OCI-LY1 (cell line): ENCODE data around the gene SMIM24.

Experiments
- H2AFZ ChIP-seq: fragments of 200-600 bp; sonication (generic), shearing (Covaris generic); 2 replicates; pipeline ENCODE4 v1.6.0; 2014; ENCODE audit warnings: antibody characterized with exemption, mild to moderate bottlenecking, low read length
- H3F3A ChIP-seq: fragments of 200-600 bp; sonication (generic), shearing (Covaris generic); 2 replicates; pipeline ENCODE4 v1.6.0; 2014; ENCODE audit warnings: mild to moderate bottlenecking, antibody characterized with exemption, low read length, moderate library complexity; ENCODE audit not compliant: insufficient read depth
- H3K27ac ChIP-seq: fragments of 200-600 bp; sonication (generic); 2 replicates; pipeline ENCODE4 v1.5.1; 2014; ENCODE audit warnings: low read length, mixed run types, mild to moderate bottlenecking, low read depth; ENCODE audit not compliant: poor library complexity, severe bottlenecking
- H3K27me3 ChIP-seq: fragments of 200-600 bp; sonication (generic); 2 replicates; pipeline ENCODE4 v1.6.0; 2014; ENCODE audit warnings: antibody characterized with exemption, mild to moderate bottlenecking, low read length, moderate library complexity; ENCODE audit not compliant: insufficient read depth
- H3K36me3 ChIP-seq: fragments of 200-600 bp; sonication (generic); 2 replicates; pipeline ENCODE4 v1.6.1; 2014; ENCODE audit warnings: mild to moderate bottlenecking, antibody characterized with exemption, low read length, moderate library complexity, mixed read lengths; ENCODE audit not compliant: insufficient read depth
- H3K4me1 ChIP-seq: fragments of 200-600 bp; sonication (generic); 2 replicates; pipeline ENCODE4 v1.5.1; 2014; ENCODE audit warnings: mild to moderate bottlenecking, low read length, moderate library complexity; ENCODE audit not compliant: insufficient read depth, severe bottlenecking
- H3K4me2 ChIP-seq: fragments of 200-600 bp; sonication (generic), shearing (Covaris generic); 2 replicates; pipeline ENCODE4 v1.6.1; 2014; ENCODE audit warnings: low read length
- H3K4me3 ChIP-seq: fragments of 200-600 bp; sonication (generic); 2 replicates; pipeline ENCODE4 v1.5.1; 2014; ENCODE audit warnings: low read length, low read depth, mild to moderate bottlenecking, mixed read lengths; ENCODE audit not compliant: poor library complexity, severe bottlenecking
- H3K79me2 ChIP-seq: fragments of 200-600 bp; shearing (Covaris generic); 2 replicates; pipeline ENCODE4 v1.6.1; 2016; ENCODE audit warnings: mixed run types, low read length, mixed read lengths; ENCODE audit not compliant: insufficient read depth
- H3K9ac ChIP-seq: fragments of 200-600 bp; sonication (generic), shearing (Covaris generic); 2 replicates; pipeline ENCODE4 v1.6.1; 2014; ENCODE audit warnings: mild to moderate bottlenecking, low read length, mixed read lengths
- H3K9me2 ChIP-seq: fragments of 200-600 bp; sonication (generic), shearing (Covaris generic); 2 replicates; pipeline ENCODE4 v1.6.1; 2014; ENCODE audit warnings: low read depth, mild to moderate bottlenecking, low read length, mixed read lengths
- H3K9me3 ChIP-seq: fragments of 200-600 bp; shearing (Covaris generic); 2 replicates; pipeline ENCODE4 v1.6.1; 2014; ENCODE audit warnings: low read length, mixed read lengths
- H4K20me1 ChIP-seq: fragments of 200-600 bp; sonication (generic), shearing (Covaris generic); 2 replicates; pipeline ENCODE4 v1.6.0; 2016; ENCODE audit warnings: mild to moderate bottlenecking, low read length; ENCODE audit not compliant: insufficient read depth
- EZH2 ChIP-seq: fragments of 200-600 bp; sonication (generic), shearing (Covaris generic); IDR thresholded peaks from 2 replicates; pipeline ENCODE4 v1.8.0; 2017; ENCODE audit warnings: borderline replicate concordance, mixed run types, mild to moderate bottlenecking, antibody characterized with exemption, low read length, moderate library complexity, mixed read lengths
- TF ChIP-seq, protein P1 (sequence below): fragments of 200-600 bp; sonication (generic), shearing (Covaris generic); IDR thresholded peaks from 2 replicates; pipeline ENCODE4 v1.5.1; 2017; ENCODE audit warnings: mild to moderate bottlenecking, antibody characterized with exemption, low read length, moderate library complexity, mixed read lengths

Gene SMIM24

DNA sequence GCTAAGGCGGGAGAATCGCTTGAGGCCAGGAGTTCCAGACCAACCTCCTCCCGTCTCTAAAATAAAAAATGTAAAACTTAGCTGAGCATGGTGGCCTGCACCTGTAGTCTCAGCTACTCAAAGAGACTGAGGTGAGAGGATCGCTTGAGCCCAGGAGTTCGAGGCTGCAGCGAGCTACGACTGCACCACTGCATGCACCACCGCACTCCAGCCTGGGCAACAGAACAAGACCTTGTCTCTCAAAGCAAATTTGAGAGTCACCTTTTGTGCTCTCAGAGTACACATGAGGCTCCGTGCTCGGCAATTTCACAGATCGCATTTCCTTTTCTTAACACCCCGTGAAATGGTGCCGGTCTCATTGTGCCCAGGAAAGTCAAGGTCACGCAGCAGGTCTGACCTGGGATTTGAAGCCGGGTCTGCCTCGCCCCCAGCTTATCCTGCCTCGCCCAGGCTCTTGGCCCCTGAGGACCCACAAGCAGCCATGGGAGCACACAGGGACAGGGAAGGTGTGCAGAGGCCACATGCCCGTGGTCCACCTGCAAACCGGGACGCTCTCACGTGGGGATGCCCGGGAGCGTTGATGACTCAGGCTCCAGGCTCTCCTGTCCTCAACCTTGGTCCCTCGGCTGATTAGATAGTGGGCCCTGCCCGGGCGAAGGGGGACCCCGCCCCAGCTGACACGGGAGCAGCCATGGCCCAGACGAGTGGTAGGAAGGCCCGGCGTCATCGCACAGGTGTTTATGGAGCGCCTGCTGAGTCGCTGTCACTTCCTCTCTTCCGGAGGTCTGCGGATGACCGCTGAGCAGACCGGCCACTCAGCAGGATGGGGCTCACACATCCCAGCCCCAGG is 1.1 kb upstream of the SMIM24 start:
- H3K4me1 ChIP-seq: peaks cover 28% of the 10 kb centered on the region
- H3K27ac ChIP-seq: peak overlapping the region; percentile 85
- H4K20me1 ChIP-seq: no peaks in the 10 kb centered on the region
- peak overlapping the region; percentile 40 for H3K9ac ChIP-seq
- H3K27me3 ChIP-seq: no peaks in the 10 kb centered on the region
- H3K4me3 ChIP-seq: peak overlapping the region; percentile 6
- no peaks in the 10 kb centered on the region for H3K36me3 ChIP-seq
- H3K9me3 ChIP-seq: no peaks in the 10 kb centered on the region
- TF ChIP-seq, protein P1, sequence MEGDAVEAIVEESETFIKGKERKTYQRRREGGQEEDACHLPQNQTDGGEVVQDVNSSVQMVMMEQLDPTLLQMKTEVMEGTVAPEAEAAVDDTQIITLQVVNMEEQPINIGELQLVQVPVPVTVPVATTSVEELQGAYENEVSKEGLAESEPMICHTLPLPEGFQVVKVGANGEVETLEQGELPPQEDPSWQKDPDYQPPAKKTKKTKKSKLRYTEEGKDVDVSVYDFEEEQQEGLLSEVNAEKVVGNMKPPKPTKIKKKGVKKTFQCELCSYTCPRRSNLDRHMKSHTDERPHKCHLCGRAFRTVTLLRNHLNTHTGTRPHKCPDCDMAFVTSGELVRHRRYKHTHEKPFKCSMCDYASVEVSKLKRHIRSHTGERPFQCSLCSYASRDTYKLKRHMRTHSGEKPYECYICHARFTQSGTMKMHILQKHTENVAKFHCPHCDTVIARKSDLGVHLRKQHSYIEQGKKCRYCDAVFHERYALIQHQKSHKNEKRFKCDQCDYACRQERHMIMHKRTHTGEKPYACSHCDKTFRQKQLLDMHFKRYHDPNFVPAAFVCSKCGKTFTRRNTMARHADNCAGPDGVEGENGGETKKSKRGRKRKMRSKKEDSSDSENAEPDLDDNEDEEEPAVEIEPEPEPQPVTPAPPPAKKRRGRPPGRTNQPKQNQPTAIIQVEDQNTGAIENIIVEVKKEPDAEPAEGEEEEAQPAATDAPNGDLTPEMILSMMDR: no peak
- TF ChIP-seq EZH2: no peak
- no peak overlapping the region for H2AFZ ChIP-seq
- no peaks in the 10 kb centered on the region for H3K79me2 ChIP-seq
- H3K9me2 ChIP-seq: no peaks in the 10 kb centered on the region
- H3K4me2 ChIP-seq: peak overlapping the region; percentile 60
- H3F3A ChIP-seq: no peaks in the 10 kb centered on the region

DNA sequence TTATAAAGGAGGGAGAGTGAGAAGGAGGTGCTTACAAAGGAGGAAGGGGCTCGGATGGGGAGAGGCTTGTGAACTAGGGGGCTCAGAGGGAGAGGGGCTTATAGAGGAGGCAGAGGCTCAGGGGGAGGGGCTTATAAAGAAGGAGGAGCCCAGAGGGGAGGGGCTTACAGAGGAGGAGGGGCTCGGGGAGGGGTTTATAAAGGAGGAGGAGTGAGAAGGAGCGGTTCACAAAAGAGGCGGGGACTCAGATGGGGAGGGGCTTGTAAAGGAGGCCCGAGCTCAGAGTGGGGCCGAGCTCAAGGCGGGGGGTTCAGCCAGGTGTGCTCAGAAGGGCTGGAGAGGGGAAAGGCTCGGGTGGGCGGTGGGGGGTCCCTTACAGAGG is 500 bp downstream of the SMIM24 start:
- Histone ChIP-seq H2AFZ (no peak overlapping the region), H3K4me1 (peaks cover 28% of the 10 kb centered on the region), H3K9ac (no peak overlapping the region), H3K4me3 (peak overlapping the region; percentile 40), H3K36me3 (no peaks in the 10 kb centered on the region), H3K4me2 (peak overlapping the region; percentile 60), H3K9me3 (no peaks in the 10 kb centered on the region), H3K9me2 (no peaks in the 10 kb centered on the region), H3K27ac (peak overlapping the region; percentile 85), H3F3A (no peaks in the 10 kb centered on the region), H3K27me3 (no peaks in the 10 kb centered on the region), H3K79me2 (no peaks in the 10 kb centered on the region), H4K20me1 (no peaks in the 10 kb centered on the region)
- TF ChIP-seq, protein P1: no peak
- no peak for TF ChIP-seq EZH2

DNA sequence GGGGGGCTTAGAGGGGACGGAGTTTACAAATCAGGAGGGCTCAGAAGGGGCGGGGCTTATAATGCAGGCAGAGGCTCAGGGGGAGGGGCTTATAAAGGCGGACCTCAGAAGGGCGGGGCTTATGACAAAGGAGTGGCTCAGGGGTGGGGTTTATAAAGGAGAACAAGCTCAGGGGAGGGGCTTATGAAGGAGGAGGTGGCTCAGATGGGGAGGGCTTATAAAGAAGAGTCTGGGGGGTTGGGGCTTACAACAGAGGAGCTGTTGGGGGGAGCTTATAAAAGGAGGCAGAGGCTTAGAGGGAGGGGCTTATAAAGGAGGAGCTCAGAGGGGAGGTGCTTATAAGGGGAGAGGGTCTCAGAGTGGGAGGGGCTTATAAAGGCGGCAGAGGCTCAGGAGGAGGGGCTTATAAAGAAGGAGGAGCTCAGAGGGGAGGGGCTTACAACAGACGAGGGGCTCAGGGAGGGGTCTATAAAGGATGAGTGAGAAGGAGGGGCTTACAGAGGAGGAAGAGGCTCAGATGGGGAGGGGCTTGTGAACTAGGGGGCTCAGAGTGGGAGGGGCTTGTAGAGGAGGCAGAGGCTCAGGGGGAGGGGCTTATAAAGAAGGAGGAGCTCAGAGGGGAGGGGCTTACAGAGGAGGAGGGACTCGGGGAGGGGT is 1.0 kb downstream of the SMIM24 start:
- H3K4me2 ChIP-seq: 0 out of 2 replicates have a peak overlapping the region, but pooled peaks have one; percentile 21
- TF ChIP-seq EZH2: no peak
- TF ChIP-seq, protein P1: no peak
- no peaks in the 10 kb centered on the region for H3K79me2 ChIP-seq
- no peaks in the 10 kb centered on the region for H3K27me3 ChIP-seq
- no peaks in the 10 kb centered on the region for H3F3A ChIP-seq
- H4K20me1 ChIP-seq: no peaks in the 10 kb centered on the region
- no peak overlapping the region for H3K27ac ChIP-seq
- no peak overlapping the region for H2AFZ ChIP-seq
- H3K36me3 ChIP-seq: no peaks in the 10 kb centered on the region
- no peak overlapping the region for H3K4me3 ChIP-seq
- H3K9me2 ChIP-seq: no peaks in the 10 kb centered on the region
- H3K9me3 ChIP-seq: no peaks in the 10 kb centered on the region
- H3K4me1 ChIP-seq: peaks cover 28% of the 10 kb centered on the region
- no peak overlapping the region for H3K9ac ChIP-seq
